CD4-positive, alpha-beta T cell (primary cell): ENCODE data around the gene SYF2. TPM values are rescaled to one million over a fixed set of nuclear protein-coding genes. Genes with fewer than 3 reads are reported as not detected.

Source experiments
- ATAC-seq: fragments of 200-7000 bp; cut with Tn5 transposase; one replicate; pipeline ENCODE4 v1.10.0; 2022; ENCODE audit warnings: mild to moderate bottlenecking; ENCODE audit not compliant: poor library complexity
- CTCF ChIA-PET: fragments of 350-600 bp; sonication (Branson Sonifier 250); formaldehyde crosslinking; loops from one replicate; lab custom pipeline; 2021; ENCODE audit warnings: antibody characterized with exemption, inconsistent platforms; lab: Charles Lee
- POLR2A ChIA-PET: fragments of 350-600 bp; sonication (Branson Sonifier 250); formaldehyde crosslinking; loops from one replicate; lab custom pipeline; 2021; ENCODE audit warnings: antibody characterized with exemption, inconsistent platforms; lab: Charles Lee
- DNase-seq, 14 experiments: peaks; one replicate each; pipeline ENCODE4 v3.0.0-alpha.2; 2013 to 2020; ENCODE audit warnings: mixed read lengths in 2 of 14
- H3K27ac ChIP-seq, 2 donors: one replicate each; pipeline versions ENCODE4 v1.5.1 to v1.7.0; 2013; ENCODE audit warnings: low read length in 2 of 2, low read depth in 1 of 2, mild to moderate bottlenecking in 1 of 2
- H3K27me3 ChIP-seq, 2 experiments: 1 replicate in 1 of 2; 2 replicates in 1 of 2; pipeline versions ENCODE4 v1.6.1 to v1.7.0; 2013; ENCODE audit warnings: low read length in 2 of 2, control low read depth in 1 of 2, mild to moderate bottlenecking in 1 of 2, moderate library complexity in 1 of 2; ENCODE audit not compliant: insufficient read depth in 2 of 2, control insufficient read depth in 1 of 2
- H3K36me3 ChIP-seq: one replicate; pipeline ENCODE4 v1.6.1; 2013; ENCODE audit warnings: low read length, control low read depth; ENCODE audit not compliant: insufficient read depth
- H3K4me1 ChIP-seq: one replicate; pipeline ENCODE4 v1.6.1; 2013; ENCODE audit warnings: low read length, control low read depth; ENCODE audit not compliant: insufficient read depth
- H3K4me3 ChIP-seq: one replicate; pipeline ENCODE4 v1.5.1; 2013; ENCODE audit warnings: mild to moderate bottlenecking, low read length, moderate library complexity
- H3K9me3 ChIP-seq, 2 experiments: 1 replicate in 1 of 2; 2 replicates in 1 of 2; pipeline versions ENCODE4 v1.6.1 to v1.7.0; 2013; ENCODE audit warnings: low read length in 2 of 2, mild to moderate bottlenecking in 2 of 2, control low read depth in 1 of 2, moderate library complexity in 1 of 2; ENCODE audit not compliant: control insufficient read depth in 1 of 2, insufficient read depth in 1 of 2
- H3K27ac Mint-ChIP-seq: one replicate; pipeline ENCODE4 v1.8.0; 2020; ENCODE audit warnings: mixed read lengths
- H3K27me3 Mint-ChIP-seq: one replicate; pipeline ENCODE4 v1.8.0; 2021; ENCODE audit warnings: mixed read lengths
- H3K36me3 Mint-ChIP-seq: one replicate; pipeline ENCODE4 v1.8.0; 2021; ENCODE audit warnings: low read depth, mixed read lengths
- H3K4me1 Mint-ChIP-seq: one replicate; pipeline ENCODE4 v1.8.0; 2021; ENCODE audit warnings: low read depth, mixed read lengths
- H3K4me3 Mint-ChIP-seq: one replicate; pipeline ENCODE4 v1.8.0; 2020; ENCODE audit warnings: mild to moderate bottlenecking, mixed read lengths
- H3K9me3 Mint-ChIP-seq: one replicate; pipeline ENCODE4 v1.8.0; 2020; ENCODE audit warnings: mixed read lengths
- CTCF ChIP-seq: fragments of 200-600 bp; IDR thresholded peaks from one replicate; pipeline ENCODE4 v1.8.0; 2022; ENCODE audit warnings: antibody characterized with exemption, mild to moderate bottlenecking
- intact Hi-C, 2 experiments: fragments of 100-400 bp; cut with DNase I in 1 of 2; cut with micrococcal nuclease in 1 of 2; formaldehyde crosslinking; loops; one replicate each; pipeline versions ENCODE4 v1.15.1 to v1.9.0; 2023 to 2025; cut with DNase I, micrococcal nuclease
- total RNA-seq, 174 experiments: library from RNA in 2 of 174; stranded (reverse) in 2 of 174; gene quantifications; one replicate each; pipeline ENCODE4 v1.2.3 and lab custom pipeline; 2021 to 2026

Gene SYF2
- total RNA-seq, 2 experiments from 2014 or later = 93.3 to 98.9 TPM

GRCh38 chr1:25183126-25183980 lies 48.9 kb downstream of the SYF2 start:
- Histone ChIP-seq H3K27me3 (no peaks in the 10 kb centered on the region), H3K4me1 (no peaks in the 10 kb centered on the region), H3K36me3 (no peaks in the 10 kb centered on the region), H3K9me3 (peaks cover 0 to under 1% of the 10 kb centered on the region in 2 experiments), H3K4me3 (no peak overlapping the region), H3K27ac (no peak overlapping the region)
- ATAC-seq (no peak), DNase-seq (peak in 1 of 14 experiments; percentile 17)
- CTCF ChIA-PET = no interaction called here
- POLR2A ChIA-PET = no interaction called here
- no peak overlapping the region for H3K4me3 Mint-ChIP-seq
- no peaks in the 10 kb centered on the region for H3K36me3 Mint-ChIP-seq
- no peaks in the 10 kb centered on the region for H3K27me3 Mint-ChIP-seq
- no peaks in the 10 kb centered on the region for H3K9me3 Mint-ChIP-seq
- TF ChIP-seq CTCF = no peak
- intact Hi-C loops = no loop called here
- no peak overlapping the region for H3K27ac Mint-ChIP-seq
- H3K4me1 Mint-ChIP-seq = no peaks in the 10 kb centered on the region

- no peaks in the 10 kb centered on the region for H3K36me3 ChIP-seq
- Mint-ChIP-seq H3K27ac (no peak overlapping the region), H3K9me3 (no peaks in the 10 kb centered on the region), H3K4me3 (no peak overlapping the region), H3K36me3 (no peaks in the 10 kb centered on the region), H3K27me3 (no peaks in the 10 kb centered on the region), H3K4me1 (no peaks in the 10 kb centered on the region)
- H3K4me3 ChIP-seq = no peak overlapping the region
- H3K9me3 ChIP-seq = peaks cover 0 to 7% of the 10 kb centered on the region in 2 experiments
- no peaks in the 10 kb centered on the region for H3K4me1 ChIP-seq
- ATAC-seq (no peak), DNase-seq (peak in 1 of 14 experiments; percentile 8)
- no peak for TF ChIP-seq CTCF
- ChIA-PET CTCF (no interaction called here), POLR2A (no interaction called here)
- H3K27me3 ChIP-seq = no peaks in the 10 kb centered on the region
- H3K27ac ChIP-seq = no peak overlapping the region
- intact Hi-C loops = no loop called here
These were observed 49.7 kb downstream of the SYF2 start for GRCh38 chr1:25182629-25183028.

GRCh38 chr1:25180996-25181395 lies 51.3 kb downstream of the SYF2 start:
- Mint-ChIP-seq H3K27ac (no peak overlapping the region), H3K4me3 (no peak overlapping the region), H3K9me3 (no peaks in the 10 kb centered on the region), H3K27me3 (no peaks in the 10 kb centered on the region), H3K4me1 (no peaks in the 10 kb centered on the region), H3K36me3 (no peaks in the 10 kb centered on the region)
- H3K36me3 ChIP-seq = no peaks in the 10 kb centered on the region
- intact Hi-C loops = no loop called here
- no peaks in the 10 kb centered on the region for H3K4me1 ChIP-seq
- H3K4me3 ChIP-seq = no peak overlapping the region
- POLR2A ChIA-PET = no interaction called here
- TF ChIP-seq CTCF = no peak
- CTCF ChIA-PET = no interaction called here
- no peak overlapping the region for H3K27ac ChIP-seq
- DNase-seq = no peak
- H3K27me3 ChIP-seq = no peaks in the 10 kb centered on the region
- ATAC-seq = no peak
- H3K9me3 ChIP-seq = peaks cover 0 to 7% of the 10 kb centered on the region in 2 experiments
